Measurements from ENCODE around the gene ENTPD8.
A peak's percentile ranks its signal among the peaks of the same experiment; 100 is the strongest.

DNA sequence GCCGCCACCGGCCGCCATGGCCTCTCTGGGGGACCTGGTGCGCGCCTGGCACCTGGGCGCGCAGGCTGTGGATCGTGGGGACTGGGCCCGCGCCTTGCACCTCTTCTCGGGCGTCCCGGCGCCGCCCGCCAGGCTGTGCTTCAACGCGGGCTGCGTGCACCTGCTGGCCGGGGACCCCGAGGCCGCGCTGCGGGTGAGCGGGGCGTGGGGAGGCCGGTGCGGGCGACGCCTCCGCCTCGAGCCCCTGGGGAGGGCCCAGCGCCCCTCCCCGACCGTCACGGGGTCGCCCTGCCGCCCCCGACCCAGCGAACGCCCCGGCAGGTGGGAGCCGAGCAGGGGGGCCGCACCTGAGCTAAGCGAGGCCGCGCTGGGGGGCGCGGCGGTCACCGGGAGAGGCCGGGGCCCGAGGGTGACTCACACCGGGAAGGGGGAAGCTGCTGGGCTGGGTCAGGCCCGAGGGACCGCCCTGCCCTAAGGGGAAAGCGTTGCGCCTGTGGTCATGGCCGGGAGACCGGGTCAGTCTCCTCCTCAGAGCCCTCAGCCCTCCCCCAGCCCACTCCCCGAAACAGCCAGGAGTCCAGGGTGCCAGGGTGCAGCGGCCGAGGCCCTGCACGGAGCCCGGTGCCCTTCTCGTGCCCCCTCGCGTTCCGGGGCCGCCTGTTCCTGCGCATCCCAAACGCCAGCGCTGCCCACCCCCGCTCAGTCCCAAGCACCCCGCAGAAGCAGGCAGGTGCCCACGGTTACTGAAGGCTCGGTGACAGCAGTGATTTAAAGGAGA lies 17.5 kb downstream of the ENTPD8 start:
- TF ChIP-seq, protein P1, sequence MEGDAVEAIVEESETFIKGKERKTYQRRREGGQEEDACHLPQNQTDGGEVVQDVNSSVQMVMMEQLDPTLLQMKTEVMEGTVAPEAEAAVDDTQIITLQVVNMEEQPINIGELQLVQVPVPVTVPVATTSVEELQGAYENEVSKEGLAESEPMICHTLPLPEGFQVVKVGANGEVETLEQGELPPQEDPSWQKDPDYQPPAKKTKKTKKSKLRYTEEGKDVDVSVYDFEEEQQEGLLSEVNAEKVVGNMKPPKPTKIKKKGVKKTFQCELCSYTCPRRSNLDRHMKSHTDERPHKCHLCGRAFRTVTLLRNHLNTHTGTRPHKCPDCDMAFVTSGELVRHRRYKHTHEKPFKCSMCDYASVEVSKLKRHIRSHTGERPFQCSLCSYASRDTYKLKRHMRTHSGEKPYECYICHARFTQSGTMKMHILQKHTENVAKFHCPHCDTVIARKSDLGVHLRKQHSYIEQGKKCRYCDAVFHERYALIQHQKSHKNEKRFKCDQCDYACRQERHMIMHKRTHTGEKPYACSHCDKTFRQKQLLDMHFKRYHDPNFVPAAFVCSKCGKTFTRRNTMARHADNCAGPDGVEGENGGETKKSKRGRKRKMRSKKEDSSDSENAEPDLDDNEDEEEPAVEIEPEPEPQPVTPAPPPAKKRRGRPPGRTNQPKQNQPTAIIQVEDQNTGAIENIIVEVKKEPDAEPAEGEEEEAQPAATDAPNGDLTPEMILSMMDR (IDR thresholded peaks at IDR 0.05) = peak; percentile 9
- no peak for TF ChIP-seq EZH2 (IDR thresholded peaks at IDR 0.05; ENCODE audit: borderline replicate concordance, insufficient read depth, low read depth, low read length, poor library complexity, severe bottlenecking)

All from B cell (primary cell).